IPS-NIHi7 (cell line): Measurements from ENCODE around the gene CYP4F3.
"Not testable (repeated sequence)": the region's sequence is repeated elsewhere in the genome, so short reads cannot be mapped to it uniquely, and the experiment has no call there.

ENCODE experiments used
- DNase-seq: peaks from one replicate; pipeline ENCODE4 v3.0.0; 2012; ENCODE audit warnings: mixed read lengths; ENCODE audit errors: extremely low spot score

The CYP4F3 gene

DNA sequence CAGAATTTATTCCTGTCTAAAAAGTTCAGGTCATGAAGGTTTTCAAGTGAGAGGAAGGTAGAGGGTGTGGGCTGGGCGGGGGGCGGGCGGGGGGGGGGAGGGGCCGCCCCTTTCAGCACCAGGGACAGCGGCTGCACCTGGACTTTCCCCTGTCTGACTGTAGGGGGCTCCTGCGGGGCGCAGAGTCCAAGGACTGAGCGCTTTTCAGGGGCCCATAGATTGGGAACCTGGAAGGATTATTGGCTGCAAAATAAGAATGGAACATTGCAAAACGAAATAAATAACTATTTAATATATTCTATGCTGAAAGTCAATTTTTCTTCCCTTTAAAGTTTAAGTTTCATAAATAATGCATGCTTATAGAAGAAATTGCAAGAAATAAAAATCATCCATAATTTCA is 8.9 kb upstream of the CYP4F3 start:
- DNase-seq = peak; percentile 17

- DNase-seq = no peak
Measured at GRCh38 chr19:15633082-15633835, 7.4 kb upstream of the CYP4F3 start.

GRCh38 chr19:15634105-15634504 is 6.6 kb upstream of the CYP4F3 start:
- DNase-seq = no peak

- DNase-seq = no peak
Measured at GRCh38 chr19:15635016-15635805, 5.5 kb upstream of the CYP4F3 start.

DNA sequence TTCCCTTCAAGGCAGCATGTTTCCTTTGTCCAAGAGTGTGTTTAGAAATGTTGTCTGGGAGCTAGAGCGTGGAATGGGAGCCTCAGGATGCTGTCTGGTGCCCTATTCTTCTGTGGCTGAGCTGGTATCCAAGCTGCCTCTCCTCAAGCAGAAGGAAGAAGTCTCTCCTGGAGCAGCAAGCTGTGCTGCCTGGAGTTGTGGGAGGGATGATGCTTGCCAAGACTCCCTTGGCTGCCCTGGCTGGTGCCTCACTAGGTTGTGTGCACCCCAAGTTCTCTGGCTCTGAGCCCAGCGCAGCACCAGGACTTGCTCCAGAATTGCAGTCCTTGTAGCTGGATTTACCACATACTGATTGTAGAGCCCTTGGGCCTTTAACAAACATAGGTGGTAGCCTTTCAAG is 4.7 kb upstream of the CYP4F3 start:
- DNase-seq = no peak

DNA sequence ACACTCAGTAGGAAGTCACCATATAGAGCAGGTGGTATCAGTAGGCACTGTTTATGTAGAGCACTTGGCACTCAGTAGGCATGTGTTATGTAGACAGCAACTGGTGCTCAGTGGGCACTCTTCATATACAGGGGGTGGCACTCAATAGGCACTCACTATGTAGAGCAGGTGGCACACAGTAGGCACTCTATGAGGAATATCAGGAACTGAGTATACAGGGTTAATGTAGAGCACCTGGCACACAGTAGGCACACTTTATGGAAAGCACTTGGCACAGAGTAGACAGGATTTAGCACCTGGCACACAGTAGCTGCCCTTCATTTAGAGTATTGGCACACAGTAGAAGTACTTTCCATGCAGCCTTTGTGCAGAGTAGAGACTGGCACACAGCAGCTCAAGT is 1.1 kb upstream of the CYP4F3 start:
- DNase-seq = no peak

DNA sequence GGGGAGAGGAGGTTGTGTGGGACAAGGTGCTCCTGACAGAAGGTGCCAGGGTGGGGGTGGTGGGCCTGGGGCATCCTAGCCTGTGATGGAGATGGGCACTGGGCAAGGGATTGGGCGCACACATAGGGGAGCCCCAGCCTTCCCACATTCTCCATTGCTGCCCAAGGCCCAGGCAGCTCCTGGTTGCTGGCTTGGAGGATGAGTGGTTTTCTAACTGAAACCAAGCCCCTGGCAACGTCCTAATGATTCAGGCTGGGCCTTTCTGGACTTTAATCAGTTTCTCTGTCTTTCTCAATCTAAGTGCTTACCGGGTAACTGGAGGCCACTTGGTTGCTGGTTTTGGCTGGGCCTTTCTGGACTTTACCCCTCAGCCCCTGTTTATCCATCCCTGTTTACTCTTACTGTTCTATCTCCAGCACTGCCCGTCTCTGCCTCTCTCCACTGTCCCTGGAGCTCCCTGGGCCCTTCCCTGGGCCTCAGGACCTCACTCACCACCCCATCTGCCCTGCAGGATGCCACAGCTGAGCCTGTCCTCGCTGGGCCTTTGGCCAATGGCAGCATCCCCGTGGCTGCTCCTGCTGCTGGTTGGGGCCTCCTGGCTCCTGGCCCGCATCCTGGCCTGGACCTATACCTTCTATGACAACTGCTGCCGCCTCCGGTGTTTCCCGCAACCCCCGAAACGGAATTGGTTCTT is 354 bp downstream of the CYP4F3 start:
- DNase-seq = no peak

DNA sequence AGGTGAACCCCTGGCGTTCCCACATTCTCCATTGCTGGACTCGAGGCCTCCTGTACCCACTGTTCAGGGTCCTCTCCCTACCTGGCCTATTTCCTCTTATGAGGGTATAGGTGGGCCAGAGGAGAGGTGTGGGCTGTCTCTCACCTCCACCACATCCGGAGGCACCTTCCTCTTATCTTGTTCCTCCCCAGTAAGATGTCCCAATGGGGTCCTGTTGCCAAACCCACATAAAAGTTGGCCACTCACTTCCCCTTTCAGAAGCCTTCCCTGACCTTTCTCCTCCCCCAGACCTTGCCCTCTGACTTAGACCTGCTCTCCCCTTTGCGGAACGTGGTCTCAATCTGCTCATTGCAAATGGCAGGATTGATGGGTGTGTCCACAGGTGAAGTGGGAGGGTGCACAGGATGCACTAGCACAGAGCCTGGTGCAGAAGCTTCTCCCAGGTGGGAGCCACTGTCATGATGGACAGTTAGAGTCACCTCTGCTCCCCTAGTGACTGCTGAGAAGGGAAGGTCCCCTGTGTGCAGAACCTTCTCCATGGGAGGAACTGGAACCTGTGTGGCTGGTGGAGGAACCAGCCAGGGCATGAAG is 1.3 kb downstream of the CYP4F3 start:
- no peak for DNase-seq

GRCh38 chr19:15642807-15643206 is 2.1 kb downstream of the CYP4F3 start:
- DNase-seq = no peak

GRCh38 chr19:15643387-15643786 is 2.7 kb downstream of the CYP4F3 start:
- DNase-seq = no peak

DNA sequence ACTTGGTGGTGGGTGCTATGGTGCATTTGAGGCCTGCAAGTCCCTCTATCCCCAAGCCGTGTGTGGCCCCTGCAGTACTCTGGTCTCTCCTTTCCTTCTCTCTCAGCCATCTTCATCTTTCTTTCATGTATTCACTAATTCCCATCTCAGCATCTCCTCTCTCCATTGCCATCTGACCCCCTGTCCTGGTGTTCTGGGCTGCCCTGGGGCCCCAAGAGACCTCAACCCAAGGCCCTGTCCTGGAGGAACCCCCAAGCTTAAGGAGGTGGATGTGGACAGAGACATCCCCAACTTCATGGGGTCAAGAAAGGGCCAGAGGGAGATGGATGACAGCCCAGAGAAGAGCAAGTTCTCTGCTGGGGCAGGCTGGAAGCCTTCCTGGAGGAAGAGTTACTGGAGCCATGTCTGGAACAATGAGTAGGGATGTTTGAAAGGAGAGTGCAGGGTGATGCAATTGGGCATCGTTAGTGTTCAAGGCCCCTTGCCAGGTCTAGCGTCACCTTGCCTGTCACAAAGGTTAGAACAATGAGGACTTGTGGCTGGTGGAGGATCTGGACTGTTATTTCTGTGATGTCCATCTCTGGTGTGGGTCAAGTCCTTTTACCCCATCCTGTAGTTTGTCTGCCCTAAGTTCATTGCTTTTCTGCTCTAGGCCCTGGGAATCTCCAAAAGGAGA is 3.5 kb downstream of the CYP4F3 start:
- DNase-seq = no peak

- no peak for DNase-seq
Measured at GRCh38 chr19:15644816-15645215, 4.1 kb downstream of the CYP4F3 start.

DNA sequence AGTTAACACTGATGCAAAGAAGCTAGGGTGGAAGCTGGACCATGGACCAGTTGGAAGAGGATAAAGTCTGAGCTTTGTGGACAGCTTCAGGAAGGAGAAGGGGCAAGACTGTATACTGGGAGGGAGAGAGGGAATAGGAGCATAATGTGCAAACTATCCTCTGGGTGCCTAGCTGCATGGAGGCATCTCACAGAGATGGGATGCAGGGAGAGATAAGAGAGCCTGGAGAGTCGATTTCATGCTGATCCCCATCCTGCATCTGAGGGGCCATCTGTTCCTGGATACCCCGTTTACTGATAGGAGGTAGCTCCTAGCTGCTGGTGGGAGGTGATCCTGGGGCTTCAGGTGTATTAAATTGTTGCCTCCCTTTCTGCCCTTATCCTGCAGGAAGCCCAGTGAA is 8.8 kb downstream of the CYP4F3 start:
- DNase-seq = no peak

DNA sequence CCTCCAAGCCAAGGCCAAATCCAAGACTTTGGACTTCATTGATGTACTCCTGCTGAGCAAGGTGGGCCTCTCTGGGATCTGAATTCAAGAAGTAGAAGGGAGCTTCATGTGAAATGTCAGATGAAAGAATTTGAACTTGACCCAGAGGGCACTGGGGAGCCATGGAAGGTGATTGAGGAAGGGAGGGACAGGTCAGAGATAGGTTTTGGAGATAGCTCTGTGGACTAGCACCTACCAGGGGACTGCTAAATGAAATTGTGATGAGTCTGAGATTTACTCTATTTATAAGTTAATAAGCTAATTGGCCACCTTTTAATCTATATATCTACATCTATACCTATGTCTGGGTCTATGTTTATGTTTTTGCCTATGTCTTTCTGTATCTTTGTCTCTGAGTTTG is 9.4 kb downstream of the CYP4F3 start:
- DNase-seq = not testable (repeated sequence)

- DNase-seq = no peak
Measured at GRCh38 chr19:15651791-15652190, 11.1 kb downstream of the CYP4F3 start.

DNA sequence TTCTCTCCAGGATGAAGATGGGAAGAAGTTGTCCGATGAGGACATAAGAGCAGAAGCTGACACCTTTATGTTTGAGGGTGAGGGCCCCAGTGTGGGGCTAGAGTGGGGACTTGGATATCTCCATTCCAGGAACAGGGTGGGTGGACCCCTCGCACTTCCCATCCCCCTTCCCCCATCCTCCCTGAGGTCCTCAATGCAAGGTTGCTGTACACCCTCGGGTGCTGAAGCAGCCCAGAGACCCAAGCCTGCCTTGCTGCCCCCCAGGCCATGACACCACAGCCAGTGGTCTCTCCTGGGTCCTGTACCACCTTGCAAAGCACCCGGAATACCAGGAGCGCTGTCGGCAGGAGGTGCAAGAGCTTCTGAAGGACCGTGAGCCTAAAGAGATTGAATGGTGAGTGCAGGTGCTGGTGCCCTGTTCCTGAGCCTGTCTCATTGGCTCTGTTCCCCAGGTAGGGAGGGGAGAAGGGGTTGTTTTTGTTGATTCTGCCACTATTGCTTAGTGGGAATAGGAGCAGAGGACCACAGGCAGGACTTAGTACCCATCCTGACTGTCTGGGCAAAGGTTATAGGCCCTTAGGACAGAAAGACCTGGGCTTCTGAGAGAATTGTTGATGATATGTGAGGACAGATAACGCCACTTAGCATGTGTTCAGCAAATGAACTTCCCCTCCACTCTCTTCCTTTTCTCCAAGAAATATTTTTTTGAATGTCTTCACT is 12.0 kb downstream of the CYP4F3 start:
- no peak for DNase-seq

GRCh38 chr19:15656467-15656866 is 15.8 kb downstream of the CYP4F3 start:
- DNase-seq = no peak

DNA sequence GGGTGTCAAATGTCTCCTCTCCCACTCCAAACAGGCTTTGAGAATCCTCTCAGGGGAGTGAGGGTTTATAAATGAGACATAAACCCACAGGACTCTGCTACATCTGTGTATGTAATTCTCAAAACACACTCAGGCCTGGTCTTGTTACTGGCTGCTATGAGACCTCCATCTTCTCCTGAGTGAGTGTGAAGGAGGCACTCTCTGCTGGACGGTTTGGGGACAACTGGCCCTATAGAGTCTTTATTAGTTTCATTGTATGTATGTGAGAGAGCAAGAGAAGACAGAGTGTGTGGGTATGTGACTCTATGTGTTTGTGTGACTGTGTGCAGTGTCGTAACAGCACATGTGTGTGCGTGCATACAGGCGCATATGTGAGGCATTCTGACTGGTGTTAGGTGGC is 22.6 kb downstream of the CYP4F3 start:
- no peak for DNase-seq

DNA sequence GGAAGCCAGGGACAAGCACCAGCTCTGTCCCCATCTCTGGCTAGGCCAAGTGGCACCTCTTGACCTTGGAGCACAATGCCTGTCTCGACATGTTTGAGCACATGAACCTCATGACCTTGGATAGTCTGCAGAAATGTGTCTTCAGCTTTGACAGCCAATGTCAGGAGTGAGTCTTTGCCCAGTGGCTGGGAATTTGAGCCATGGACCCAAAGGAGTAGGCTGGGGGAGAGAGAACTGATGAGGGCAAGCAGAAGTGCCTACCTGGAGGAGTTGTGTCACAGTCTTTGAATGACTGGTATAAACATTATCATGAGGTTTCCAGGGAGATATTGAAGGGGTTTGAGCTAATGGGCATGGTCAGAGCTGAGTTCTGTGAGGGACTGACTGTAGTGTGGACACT is 25.5 kb downstream of the CYP4F3 start:
- DNase-seq = no peak

- no peak for DNase-seq
Measured at GRCh38 chr19:15666883-15667282, 26.2 kb downstream of the CYP4F3 start.

DNA sequence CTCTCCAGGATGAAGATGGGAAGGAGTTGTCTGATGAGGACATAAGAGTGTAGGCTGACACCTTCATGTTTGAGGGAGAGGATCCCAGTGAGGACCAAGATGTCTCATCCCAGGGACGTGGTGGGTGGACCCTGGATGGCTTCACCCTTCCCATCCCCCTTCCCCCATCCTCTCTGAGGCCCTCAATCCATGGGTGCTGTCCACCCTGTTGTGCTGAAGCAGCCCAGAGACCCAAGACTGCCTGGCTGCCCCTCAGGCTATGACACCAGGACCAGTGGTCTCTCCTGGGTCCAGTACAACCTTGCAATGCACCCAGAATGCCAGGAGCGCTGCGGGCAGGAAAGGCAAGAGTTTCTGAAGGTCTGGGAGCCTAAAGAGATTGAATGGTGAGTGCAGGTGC is 28.7 kb downstream of the CYP4F3 start:
- no peak for DNase-seq
